HEK293 (cell line): ENCODE data around the gene ADCYAP1R1.

ENCODE experiments used
- HOXD13 ChIP-seq: sonication (generic); formaldehyde crosslinking; IDR thresholded peaks from 2 replicates; pipeline ENCODE4 v1.8.0; 2022; ENCODE audit warnings: missing genetic modification reagents, borderline replicate concordance
- TRIM28 ChIP-seq: IDR thresholded peaks from 2 replicates; pipeline ENCODE4 v1.6.1; 2011; ENCODE audit warnings: low read length, control low read depth, borderline replicate concordance
- ZBTB48 ChIP-seq: fragments of 450-650 bp; formaldehyde crosslinking; IDR thresholded peaks from 2 replicates; pipeline ENCODE4 v1.5.1; 2016; ENCODE audit warnings: missing biosample characterization, missing genetic modification characterization
- ZIC2 ChIP-seq: fragments of 450-650 bp; formaldehyde crosslinking; IDR thresholded peaks from 2 replicates; pipeline ENCODE4 v1.5.1; 2016; ENCODE audit warnings: missing biosample characterization, missing genetic modification characterization
- ZNF146 ChIP-seq: fragments of 450-650 bp; formaldehyde crosslinking; IDR thresholded peaks from 2 replicates; pipeline ENCODE4 v1.5.1; 2016; ENCODE audit warnings: missing biosample characterization, missing genetic modification characterization
- ZNF623 ChIP-seq: fragments of 450-650 bp; formaldehyde crosslinking; IDR thresholded peaks from 2 replicates; pipeline ENCODE4 v1.5.1; 2016; ENCODE audit warnings: missing biosample characterization, missing genetic modification characterization
- ZXDB ChIP-seq: fragments of 450-650 bp; formaldehyde crosslinking; IDR thresholded peaks from 2 replicates; pipeline ENCODE4 v1.5.1; 2016; ENCODE audit warnings: missing biosample characterization, missing genetic modification characterization
- TF ChIP-seq, protein P1 (sequence below): fragments of 450-650 bp; formaldehyde crosslinking; IDR thresholded peaks from 2 replicates; pipeline ENCODE4 v1.5.1; 2016; ENCODE audit warnings: missing biosample characterization, missing genetic modification characterization
- TF ChIP-seq, protein P2 (sequence below): fragments of 450-650 bp; formaldehyde crosslinking; IDR thresholded peaks from 2 replicates; pipeline ENCODE4 v1.5.1; 2016; ENCODE audit warnings: missing biosample characterization, missing genetic modification characterization
- TF ChIP-seq, protein P3 (sequence below): fragments of 450-650 bp; formaldehyde crosslinking; IDR thresholded peaks from 2 replicates; pipeline ENCODE4; 2016; ENCODE audit warnings: missing biosample characterization, missing genetic modification characterization
- TF ChIP-seq, protein P4 (sequence below): IDR thresholded peaks from 2 replicates; pipeline ENCODE4 v1.6.1; 2011; ENCODE audit warnings: mild to moderate bottlenecking, low read depth, low read length, borderline replicate concordance

DNA sequence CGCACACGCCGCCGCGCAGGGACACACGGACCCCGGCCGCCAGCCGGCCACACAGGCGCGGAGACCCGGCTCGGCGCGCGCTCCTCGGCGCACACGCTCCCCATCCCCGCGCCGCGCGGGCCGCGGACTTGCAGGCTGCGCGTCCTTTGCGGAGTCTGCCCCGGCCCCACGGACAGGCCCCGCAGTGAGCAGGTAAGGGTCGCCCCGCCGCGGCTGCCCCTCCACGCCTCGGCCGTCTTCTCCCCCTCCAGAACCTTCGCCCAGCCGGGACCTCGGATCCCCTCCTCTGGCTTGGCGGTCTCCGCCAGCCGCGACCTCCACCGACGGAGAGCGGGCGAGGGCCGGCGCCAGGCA is 356 bp downstream of the ADCYAP1R1 start:
- TF ChIP-seq ZBTB48 (tag by site-specific recombination) = no peak
- no peak for TF ChIP-seq TRIM28
- TF ChIP-seq, protein P1, sequence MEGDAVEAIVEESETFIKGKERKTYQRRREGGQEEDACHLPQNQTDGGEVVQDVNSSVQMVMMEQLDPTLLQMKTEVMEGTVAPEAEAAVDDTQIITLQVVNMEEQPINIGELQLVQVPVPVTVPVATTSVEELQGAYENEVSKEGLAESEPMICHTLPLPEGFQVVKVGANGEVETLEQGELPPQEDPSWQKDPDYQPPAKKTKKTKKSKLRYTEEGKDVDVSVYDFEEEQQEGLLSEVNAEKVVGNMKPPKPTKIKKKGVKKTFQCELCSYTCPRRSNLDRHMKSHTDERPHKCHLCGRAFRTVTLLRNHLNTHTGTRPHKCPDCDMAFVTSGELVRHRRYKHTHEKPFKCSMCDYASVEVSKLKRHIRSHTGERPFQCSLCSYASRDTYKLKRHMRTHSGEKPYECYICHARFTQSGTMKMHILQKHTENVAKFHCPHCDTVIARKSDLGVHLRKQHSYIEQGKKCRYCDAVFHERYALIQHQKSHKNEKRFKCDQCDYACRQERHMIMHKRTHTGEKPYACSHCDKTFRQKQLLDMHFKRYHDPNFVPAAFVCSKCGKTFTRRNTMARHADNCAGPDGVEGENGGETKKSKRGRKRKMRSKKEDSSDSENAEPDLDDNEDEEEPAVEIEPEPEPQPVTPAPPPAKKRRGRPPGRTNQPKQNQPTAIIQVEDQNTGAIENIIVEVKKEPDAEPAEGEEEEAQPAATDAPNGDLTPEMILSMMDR (tag by site-specific recombination) = no peak
- no peak for TF ChIP-seq ZXDB
- TF ChIP-seq, protein P2, sequence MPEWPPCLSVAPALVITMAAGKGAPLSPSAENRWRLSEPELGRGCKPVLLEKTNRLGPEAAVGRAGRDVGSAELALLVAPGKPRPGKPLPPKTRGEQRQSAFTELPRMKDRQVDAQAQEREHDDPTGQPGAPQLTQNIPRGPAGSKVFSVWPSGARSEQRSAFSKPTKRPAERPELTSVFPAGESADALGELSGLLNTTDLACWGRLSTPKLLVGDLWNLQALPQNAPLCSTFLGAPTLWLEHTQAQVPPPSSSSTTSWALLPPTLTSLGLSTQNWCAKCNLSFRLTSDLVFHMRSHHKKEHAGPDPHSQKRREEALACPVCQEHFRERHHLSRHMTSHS (tag by site-specific recombination) = no peak
- TF ChIP-seq ZIC2 (tag by site-specific recombination) = no peak
- no peak for TF ChIP-seq HOXD13 (CRISPR knock-in tag)
- no peak for TF ChIP-seq ZNF146 (tag by site-specific recombination)
- TF ChIP-seq, protein P3, sequence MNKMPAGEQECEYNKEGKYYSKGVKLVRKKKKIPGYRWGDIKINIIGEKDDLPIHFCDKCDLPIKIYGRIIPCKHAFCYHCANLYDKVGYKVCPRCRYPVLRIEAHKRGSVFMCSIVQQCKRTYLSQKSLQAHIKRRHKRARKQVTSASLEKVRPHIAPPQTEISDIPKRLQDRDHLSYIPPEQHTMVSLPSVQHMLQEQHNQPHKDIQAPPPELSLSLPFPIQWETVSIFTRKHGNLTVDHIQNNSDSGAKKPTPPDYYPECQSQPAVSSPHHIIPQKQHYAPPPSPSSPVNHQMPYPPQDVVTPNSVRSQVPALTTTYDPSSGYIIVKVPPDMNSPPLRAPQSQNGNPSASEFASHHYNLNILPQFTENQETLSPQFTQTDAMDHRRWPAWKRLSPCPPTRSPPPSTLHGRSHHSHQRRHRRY (tag by site-specific recombination) = no peak
- no peak for TF ChIP-seq ZNF623 (tag by site-specific recombination)
- TF ChIP-seq, protein P4, sequence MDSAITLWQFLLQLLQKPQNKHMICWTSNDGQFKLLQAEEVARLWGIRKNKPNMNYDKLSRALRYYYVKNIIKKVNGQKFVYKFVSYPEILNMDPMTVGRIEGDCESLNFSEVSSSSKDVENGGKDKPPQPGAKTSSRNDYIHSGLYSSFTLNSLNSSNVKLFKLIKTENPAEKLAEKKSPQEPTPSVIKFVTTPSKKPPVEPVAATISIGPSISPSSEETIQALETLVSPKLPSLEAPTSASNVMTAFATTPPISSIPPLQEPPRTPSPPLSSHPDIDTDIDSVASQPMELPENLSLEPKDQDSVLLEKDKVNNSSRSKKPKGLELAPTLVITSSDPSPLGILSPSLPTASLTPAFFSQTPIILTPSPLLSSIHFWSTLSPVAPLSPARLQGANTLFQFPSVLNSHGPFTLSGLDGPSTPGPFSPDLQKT = no peak
